Fibroblast of lung (primary cell): ENCODE measurements around the gene PPFIA4.

Experiments
- CTCF ChIP-seq, 2 donors: IDR thresholded peaks in 1 of 2; conservative IDR thresholded peaks in 1 of 2; 1 replicate in 1 of 2; 2 replicates in 1 of 2; pipeline ENCODE4 v1.5.1; 2011 to 2012; ENCODE audit warnings: low read length in 2 of 2, control low read depth in 1 of 2, inconsistent platforms in 1 of 2, low read depth in 1 of 2, mild to moderate bottlenecking in 1 of 2
- EZH2 ChIP-seq: IDR thresholded peaks from 2 replicates; pipeline ENCODE4 v1.5.1; 2012; ENCODE audit warnings: low read length, control low read depth, mild to moderate bottlenecking; ENCODE audit errors: missing control alignments

GRCh38 chr1:203041351-203041932 is 15.2 kb downstream of the PPFIA4 start:
- TF ChIP-seq CTCF (conservative IDR thresholded peaks at IDR 0.05 in 1 of 2, IDR thresholded peaks at IDR 0.05 in 1 of 2; ENCODE audit: low read depth in 1 of 2, low read length in 2 of 2) (no peak), EZH2 (no peak)
